NCI-H187 (cell line): ENCODE data around the gene ZNF710.
"Not testable (repeated sequence)": the region's sequence is repeated elsewhere in the genome, so short reads cannot be mapped to it uniquely, and the experiment has no call there.

Source experiments
- DNase-seq, 2 experiments: peaks; one replicate each; lab custom pipeline; 2025; lab: John Stamatoyannopoulos, UW

ZNF710 gene

DNA sequence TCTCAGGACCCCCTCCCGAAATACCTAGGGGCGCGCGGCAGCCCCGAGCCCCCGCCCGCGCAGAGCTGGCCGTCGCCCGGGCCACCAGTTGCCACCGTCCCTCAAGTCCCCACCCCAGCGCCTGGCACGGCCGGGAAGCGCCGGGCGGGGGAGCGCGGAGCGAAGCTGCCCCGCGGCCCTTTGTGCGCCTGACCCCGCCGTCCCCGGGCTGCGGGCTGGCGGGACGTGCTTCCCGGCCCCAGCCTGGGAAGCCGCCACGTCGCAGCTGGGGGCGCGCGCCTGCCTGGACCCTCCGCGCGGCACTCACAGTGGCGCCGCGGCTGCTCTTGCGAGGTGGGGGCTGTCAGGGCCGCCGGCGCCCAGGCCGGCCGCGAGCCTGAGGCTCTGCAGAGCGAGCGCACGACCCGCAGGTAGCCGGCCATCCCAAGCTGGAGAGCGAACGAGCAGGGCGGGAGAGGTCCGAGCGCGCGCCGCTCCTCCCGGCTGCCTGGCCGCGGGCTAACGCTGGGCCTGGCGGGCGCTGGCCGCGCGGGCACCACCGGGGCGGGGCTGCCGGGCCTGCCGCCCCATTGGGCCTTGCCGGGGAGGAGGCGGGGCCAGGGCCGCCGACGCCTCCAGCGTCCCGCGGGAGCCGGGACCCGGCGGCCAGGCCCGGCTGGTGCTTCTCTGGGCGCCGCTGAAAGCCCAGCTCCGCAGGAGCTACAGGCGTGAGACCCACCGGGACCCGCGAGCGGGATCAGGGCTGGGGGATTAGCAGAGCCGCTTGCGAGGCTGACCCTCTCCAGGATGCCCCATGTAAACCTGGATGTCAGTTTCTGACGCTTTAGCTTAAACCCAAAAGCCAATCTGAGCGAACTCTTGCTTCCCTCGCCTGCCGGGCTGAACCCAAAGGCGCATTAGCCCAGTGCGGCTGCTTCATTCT is 101.1 kb downstream of the ZNF710 start, which contains the start of gene IDH2:
Gene IDH2, minus strand, starts transcription at position 500 of the 922 bp plus-strand sequence. Its CDS starts 78 bp downstream, at position 422.
- peak; percentile 17 to 81 for DNase-seq

DNA sequence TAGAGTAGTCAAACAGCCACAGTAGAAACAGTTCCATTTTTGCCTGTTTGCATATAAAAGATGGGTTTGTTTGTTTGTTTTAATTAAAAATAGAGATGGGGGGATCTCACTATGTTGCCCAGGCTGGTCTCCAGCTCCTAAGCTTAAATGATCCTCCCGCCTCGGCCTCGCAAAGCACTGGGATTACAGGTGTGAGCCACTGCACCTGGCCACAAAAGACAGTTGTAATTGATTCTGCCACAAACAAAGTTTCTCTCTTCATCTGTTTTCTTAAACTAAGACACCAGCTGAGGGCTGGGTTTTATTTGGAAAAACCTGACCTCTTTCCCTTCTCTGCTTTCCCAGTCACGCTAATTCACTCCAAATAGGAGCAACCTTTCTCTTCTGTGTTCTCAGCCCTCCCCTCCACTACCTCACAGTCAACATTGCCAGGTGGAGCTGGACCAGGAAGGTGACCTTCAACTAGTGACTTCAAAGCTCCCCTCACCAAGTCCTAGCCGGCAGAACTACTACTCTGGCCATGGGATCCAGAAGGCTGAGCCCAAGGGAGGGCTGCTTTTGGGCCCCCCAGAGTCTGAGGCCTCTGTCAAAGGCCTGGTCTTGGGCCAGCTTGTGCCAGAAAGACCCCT is 102.7 kb downstream of the ZNF710 start:
- no peak for DNase-seq

DNA sequence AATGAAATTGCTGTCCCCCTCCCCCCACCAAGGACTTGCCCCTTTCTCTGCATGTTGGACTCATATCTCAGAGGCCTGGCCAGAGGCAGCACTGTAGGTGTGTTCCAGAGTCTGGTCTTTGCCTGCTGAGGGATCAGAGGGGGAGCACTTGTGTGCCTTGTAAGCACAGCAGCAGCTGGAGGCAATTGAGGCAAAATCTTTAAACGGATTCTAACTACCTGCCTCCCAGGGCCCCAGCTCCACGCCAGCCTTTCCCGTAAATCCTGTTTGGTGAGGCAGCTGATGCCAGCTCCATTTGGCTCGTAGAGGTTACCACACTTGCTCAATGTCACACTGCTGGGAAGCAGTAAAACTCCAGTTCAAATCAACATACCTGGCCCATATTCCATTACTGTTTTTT is 103.4 kb downstream of the ZNF710 start:
- DNase-seq: no peak

DNA sequence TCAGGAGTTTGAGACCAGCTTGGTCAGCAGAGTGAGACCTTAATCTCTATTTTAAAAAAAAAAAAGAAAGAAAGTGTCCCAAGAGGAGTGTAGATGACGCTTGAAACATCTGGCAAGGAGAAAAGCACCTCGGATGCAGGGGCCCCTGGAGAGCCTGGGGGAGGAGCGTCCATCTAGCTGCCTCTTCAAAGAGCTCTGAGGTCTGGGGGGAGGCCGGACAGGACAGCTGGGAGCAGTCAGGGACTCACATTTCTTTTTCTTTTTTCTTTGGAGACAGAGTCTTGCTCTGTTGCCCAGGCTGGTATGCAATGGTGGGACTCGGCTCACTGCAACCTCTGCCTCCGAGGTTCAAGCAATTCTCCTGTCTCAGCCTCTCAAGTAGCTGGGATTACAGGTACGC is 104.4 kb downstream of the ZNF710 start:
- DNase-seq: no peak

- DNase-seq: no peak
Observed at GRCh38 chr15:90106522-90107117, 105.5 kb downstream of the ZNF710 start.

GRCh38 chr15:90108038-90108437 is 106.9 kb downstream of the ZNF710 start:
- DNase-seq: not testable (repeated sequence)

DNA sequence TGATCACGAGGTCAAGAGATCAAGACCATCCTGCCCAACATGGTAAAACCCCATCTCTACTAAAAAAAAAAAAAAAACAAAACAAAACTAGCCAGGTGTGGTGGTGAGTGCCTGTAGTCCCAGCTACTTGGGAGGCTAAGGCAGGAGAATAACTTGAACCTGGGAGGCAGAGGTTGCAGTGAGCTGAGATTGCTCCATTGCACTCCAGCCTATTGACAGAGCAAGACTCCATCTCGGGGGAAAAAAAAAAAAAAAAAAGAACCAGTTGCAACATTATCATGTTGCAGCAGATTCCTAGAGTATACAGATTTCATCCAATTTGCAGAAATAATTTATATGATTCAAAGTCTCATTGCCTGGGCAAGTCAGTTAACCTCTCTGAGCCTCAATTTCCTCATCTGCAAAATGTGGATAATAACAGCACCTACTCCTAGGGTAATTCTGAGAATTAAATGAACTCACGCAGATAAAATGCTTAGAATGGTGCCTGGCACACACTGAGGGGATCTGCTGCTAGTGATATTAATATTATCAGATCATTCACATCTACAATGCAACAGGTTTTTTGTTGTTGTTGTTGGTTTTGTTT is 108.1 kb downstream of the ZNF710 start:
- DNase-seq: not testable (repeated sequence)

DNA sequence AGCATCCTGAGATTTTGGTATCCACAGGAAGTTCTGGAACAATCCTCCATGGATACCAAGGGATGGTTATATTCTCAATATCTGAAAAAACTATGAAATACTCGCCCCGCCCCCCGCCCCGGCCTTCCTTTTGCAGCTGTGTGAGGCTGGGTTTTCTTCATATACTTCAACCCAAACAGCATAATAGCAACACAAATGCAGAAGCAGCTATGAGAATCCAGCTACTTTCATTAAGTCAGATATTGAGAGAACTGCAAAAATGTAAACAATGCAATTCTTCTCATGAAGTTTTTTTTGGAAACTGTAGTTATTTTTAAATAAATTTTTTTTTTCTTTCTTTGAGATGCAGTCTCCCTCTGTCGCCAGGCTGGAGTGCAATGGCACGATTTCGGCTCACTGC is 112.0 kb downstream of the ZNF710 start:
- no peak for DNase-seq

DNA sequence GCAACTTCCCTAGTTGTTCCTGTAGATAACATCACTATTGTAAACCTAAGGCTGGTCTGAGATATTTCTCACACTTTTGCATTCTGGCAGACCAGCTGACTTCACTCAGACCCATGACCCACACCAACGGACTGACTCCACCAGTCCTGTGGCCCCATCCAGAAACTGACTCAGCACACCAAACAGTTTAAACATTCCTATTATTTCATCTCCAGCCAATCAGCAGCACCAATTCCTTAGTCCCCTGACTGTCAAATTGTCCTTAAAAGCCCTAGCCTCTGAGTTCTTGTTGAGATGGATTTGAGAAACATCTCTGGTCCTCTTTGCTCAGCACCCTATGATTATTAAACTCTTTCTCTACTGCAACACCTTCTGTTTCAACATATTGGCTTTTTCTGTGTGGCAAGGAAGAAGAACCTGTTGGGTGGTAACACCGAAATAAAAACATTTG is 113.4 kb downstream of the ZNF710 start:
- no peak for DNase-seq

DNA sequence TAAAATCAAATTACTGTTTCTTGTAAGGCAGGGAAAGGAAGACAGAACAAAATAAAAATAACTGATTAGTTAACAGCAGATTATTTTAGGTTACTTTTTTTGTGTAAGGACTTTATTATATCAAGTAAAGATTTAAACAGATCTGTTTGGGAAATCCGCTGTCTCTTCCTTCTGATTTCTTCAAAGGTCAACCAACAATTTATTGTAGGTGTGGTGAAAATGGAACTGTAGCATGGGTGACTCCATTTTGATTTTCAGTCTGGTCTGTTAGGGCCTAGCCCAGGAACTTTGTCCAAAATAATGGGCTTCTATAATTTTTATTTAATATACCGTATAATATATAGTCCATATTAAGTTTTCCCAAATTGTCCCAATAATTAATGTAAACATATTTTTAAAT is 114.7 kb downstream of the ZNF710 start:
- no peak for DNase-seq

DNA sequence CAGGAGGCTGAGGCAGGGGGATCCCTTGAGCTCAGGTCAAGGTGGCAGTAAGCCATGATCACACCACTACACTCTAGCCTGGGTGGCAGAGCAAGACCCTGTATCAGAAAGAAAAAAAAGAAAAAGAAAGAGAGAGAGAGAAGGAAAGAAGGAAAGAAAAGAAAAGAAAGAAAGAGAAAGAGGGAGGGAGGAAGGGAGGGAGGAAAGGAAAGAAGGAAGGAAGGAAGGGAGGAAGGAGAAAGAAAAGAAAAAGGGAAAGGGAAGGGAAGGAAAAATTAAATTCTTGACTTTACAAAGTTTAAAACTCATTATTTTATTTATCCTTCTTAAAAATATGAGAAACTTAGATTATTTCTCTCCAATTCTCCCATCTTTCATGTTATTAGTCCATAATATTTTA is 118.2 kb downstream of the ZNF710 start:
- no peak for DNase-seq

DNA sequence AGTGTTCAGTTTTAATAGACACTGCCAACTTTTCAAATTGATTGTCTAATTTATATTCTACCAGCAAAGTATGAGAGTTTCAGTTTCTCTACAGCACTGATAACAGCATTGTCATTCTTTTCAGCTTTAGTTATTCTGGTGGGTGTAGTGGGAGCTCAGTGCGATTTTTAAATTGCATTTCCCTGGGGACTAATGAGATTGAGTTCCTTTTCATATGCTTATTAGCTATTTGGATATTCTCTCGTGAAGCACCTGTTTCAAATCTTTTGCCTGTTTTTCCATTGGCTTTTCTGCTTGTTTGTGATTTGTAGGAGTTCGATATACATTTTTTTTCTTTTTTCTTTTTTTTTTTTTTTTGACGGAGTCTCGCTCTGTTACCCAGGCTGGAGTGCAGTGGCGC is 120.0 kb downstream of the ZNF710 start:
- no peak for DNase-seq

DNA sequence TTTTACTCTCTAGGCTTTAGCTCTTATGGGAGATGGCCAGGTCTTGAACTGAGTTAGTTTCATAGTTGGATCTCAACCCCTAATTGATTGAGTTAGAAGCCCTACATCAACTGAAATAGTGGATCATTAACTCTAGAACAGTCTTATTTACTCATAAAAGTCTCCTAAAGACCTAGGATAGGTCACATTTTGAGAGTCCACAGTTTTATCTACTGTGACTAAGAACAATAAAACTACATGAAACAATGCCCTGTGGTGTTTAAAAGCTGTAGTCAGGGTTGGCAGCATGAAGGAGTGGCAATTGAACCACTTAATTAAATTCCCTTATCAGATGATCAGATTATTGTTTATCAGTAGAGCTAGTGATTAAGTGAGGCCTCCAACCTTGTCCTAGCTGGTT is 123.4 kb downstream of the ZNF710 start:
- no peak for DNase-seq

DNA sequence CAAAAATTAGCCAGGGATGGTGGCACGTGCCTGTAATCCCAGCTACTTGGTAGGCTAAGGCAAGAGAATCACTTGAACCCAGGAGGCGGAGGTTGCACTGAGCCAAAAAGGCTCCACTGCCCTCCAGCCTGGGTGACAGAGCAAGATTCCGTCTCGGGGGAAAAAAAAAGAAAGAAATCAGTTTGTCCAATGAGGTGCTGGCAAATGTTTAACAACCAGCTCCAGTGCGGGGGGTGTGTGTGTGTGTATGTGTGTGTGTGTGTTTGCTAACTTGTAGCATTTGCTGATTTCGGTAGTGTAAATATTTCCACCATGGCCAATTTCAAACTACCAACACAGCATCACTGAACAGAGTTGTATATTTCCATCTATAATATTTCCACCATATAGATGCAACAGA is 124.9 kb downstream of the ZNF710 start:
- DNase-seq: no peak

DNA sequence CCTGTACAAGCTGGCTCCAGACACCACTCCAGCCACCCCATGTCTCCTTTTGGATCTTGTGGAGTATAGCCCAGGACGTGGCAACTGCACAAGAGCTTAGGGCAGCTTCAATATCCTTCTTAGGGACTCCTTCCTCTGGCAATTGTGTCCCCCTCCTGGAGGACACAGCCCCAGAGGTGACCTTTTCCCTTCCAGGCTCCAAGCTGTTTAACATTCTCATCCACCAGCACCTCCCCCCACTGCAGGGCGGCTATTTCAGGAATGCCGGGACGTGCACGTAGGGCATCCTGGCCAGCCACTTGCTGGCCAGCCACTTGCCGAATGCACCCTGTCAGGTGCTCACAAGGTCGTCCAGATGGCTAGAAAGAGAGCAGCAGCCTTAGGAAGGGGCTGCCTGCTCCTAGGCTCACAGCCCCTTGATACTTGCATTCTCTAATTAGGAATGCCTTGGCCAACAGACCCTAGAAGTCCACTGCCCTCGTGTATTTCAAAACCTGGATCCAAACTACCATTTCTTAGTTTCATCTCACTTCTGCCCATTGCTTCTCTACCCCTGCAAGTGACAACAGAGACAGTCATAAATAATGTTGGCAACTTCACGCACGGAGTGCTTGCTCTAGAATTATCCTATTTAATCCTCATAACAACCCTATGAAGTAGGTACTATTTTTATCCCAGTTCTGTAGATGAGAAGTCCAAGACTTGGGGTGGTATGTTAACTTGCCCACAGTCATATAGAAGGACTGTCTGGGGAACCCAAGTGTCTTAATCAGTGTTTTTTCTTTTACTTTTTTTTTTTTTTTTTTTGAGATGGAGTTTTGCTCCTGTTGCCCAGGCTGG is 125.7 kb downstream of the ZNF710 start:
- no peak for DNase-seq

DNA sequence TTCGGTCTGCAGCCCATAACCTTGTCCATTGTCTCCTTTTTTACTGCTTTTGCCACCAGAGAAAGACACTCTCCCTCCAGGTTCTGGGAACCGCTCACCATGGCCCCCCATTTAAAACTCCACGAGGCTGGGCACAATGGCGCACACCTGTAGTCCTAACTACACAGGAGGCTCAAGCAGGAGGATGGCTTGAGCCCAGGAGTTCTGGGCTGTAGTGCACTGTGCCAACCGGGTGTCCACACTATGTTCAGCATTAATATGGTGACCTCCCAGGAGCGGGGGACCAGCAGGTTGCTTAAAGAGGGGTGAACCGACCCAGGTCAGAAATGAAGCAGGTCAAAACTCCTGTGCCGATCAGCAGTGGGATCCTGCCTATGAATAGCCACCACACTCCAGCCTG is 129.2 kb downstream of the ZNF710 start:
- no peak for DNase-seq
